ACHN (cell line): ENCODE results near the gene SLAMF7.
A peak's percentile ranks its signal among the peaks of the same experiment; 100 is the strongest.
"Not testable (repeated sequence)": the region's sequence is repeated elsewhere in the genome, so short reads cannot be mapped to it uniquely, and the experiment has no call there.

Experiments
- DNase-seq: peaks from one replicate; pipeline ENCODE4 v3.0.0-alpha.2; 2015
- in situ Hi-C: cut with HindIII; loops from 2 replicates; pipeline ENCODE4 v1.10.0; 2017; ENCODE audit warnings: low sequenced_read_pairs, low pct_ligation_motif_present, low pct_unique_long_range_greater_than_20kb

SLAMF7 gene, protein sequence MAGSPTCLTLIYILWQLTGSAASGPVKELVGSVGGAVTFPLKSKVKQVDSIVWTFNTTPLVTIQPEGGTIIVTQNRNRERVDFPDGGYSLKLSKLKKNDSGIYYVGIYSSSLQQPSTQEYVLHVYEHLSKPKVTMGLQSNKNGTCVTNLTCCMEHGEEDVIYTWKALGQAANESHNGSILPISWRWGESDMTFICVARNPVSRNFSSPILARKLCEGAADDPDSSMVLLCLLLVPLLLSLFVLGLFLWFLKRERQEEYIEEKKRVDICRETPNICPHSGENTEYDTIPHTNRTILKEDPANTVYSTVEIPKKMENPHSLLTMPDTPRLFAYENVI

DNA sequence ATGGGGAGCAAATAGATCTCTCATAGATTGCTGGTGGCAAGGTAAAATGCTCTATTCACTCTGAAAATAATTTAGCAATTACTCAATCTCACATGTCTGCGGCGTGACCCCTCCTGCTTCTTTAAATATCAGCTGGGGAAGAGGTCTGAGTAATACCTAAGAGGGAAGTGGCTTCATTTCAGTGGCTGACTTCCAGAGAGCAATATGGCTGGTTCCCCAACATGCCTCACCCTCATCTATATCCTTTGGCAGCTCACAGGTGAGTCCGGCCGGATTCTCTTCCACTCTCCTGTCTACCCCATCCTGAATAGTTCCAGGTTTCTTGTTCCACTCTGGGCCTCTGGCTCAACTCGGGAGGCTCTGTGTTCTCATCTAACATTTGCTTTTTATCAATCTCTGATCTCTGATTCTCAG is at the start of gene SLAMF7:
SLAMF7 (plus strand) TSS at position 150 of the 414 bp plus-strand sequence; CDS start at position 205, 55 bp downstream.
- in situ Hi-C loops, result no loop called here
- DNase-seq, result no peak

DNA sequence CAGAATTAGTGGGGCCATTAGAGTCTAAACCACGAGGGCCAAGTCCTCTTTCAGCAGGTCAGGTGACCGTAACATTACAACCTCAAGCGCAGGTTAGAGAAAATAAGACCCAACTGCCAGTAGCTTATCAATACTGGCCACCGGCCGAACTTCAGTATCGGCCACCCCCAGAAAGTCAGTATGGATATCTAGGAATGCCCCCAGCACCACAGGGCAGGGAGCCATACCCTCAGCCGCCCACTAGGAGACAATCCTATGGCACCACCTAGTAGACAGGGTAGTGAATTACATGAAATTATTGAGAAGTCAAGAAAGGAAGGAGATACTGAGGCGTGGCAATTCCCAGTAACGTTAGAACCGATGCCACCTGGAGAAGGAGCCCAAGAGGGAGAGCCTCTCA is 46.7 kb upstream of the SLAMF7 start:
- DNase-seq, result peak; percentile 9
- in situ Hi-C loops, result not testable (repeated sequence)

DNA sequence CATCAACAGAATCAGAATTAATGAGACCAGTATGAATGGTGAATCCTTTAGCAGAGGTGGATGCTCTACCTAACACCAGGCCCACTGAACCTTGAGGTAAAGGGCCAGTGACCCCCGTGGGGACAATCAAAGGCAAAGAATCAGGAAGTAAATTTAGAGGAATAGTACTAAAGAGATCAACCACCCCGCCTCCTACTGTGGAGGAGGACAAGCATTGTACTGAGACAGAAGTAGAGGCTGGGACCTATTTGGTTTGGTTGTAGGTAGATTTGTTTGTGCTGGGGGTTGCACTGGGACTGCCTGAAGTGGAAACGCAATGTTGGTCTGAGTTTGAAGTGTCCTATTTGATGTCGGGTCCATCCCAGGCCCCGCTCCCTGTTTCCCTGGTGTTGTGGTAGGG is 36.9 kb upstream of the SLAMF7 start:
- DNase-seq, result no peak

DNA sequence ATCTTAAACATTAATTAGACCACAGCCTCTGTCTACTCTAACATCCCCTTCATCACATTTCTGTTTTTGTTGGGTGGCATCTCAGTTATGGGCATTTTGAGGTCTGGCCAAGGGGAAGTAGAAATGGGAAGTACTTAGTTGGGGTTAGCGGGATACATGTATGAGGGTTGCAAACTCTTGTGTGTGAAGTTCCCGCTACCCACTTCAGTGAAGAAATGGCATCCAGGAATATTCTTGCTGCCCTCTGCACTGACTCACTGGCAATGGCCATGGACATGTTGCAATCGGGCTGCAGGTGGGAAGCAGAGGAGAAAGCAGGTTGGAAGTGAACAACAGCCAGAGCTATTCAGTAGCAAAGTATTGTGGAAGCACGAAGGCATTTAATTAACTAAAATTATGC is 34.8 kb upstream of the SLAMF7 start:
- in situ Hi-C loops, result no loop called here
- DNase-seq, result no peak

More for the DNA sequence above, 36.9 kb upstream of the SLAMF7 start:
- in situ Hi-C loops, result no loop called here

DNA sequence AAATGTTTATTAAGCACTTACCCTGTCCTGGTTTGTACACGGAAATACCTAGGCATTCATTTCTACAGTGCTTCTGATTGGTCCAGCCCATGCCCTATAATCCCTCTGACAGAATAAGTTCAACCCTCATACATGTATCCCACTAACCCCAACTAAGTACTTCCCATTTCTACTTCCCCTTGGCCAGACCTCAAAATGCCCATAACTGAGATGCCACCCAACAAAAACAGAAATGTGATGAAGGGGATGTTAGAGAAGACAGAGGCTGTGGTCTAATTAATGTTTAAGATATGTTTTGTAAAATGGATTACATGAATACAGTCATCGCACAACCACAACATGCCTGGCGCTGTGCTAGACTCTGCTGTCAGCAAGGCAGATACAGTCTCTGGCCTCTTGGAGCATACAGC is 33.8 kb upstream of the SLAMF7 start:
- not testable (repeated sequence) for DNase-seq

DNA sequence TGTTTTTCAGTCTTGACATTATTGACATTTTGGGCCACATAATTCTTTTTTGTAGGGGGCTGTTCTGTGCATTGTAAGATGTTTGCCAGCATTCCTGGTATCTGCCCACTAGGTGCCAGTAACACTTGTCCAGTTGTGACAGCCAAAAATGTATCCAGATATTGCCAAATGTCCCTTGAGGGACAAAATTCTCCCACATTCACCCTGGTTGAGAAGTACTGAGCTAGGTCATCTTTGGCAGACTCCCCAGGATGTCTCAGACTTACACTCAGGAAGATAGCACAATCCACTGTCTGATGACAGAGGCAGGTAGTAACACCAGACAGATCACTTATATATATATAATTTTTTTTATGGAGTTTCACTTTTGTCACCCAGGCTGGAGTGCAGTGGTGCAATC is 33.3 kb upstream of the SLAMF7 start:
- in situ Hi-C loops, result no loop called here
- DNase-seq, result no peak

More for the DNA sequence above, 33.8 kb upstream of the SLAMF7 start:
- in situ Hi-C loops, result not testable (repeated sequence)

DNA sequence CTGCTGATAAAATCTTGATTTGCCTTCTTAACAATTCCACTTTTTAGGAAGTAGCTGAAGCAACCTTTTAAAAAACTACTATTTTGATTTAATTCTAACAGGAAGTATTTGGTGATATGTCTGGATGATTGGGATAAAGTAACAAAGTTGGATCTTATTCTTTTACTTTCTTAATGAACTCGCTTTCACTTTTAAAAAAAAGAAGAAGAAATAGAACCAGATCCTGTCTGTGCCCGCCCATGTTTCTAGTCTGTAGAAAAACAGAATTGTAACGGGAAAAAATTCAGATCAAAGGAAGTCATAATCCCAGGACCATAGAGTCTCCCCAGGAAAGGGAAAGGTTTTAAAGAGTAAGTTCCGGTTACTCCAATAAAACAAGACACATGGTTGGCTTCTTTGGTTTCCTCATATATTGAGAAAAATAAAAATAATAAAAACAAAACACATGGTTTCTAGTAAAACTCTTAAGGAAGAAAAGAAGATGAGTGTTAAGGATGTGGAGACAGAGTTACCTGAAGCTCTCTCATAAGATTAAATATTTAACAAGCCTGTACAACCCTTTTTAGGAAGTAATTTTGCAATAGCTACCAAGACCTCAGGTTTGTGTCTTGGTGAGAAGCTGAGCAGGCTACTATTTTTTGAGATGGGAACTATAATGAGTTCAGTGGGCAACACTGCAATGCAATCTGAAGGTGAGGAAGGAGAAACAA is 32.4 kb upstream of the SLAMF7 start:
- in situ Hi-C loops, result no loop called here
- no peak for DNase-seq

DNA sequence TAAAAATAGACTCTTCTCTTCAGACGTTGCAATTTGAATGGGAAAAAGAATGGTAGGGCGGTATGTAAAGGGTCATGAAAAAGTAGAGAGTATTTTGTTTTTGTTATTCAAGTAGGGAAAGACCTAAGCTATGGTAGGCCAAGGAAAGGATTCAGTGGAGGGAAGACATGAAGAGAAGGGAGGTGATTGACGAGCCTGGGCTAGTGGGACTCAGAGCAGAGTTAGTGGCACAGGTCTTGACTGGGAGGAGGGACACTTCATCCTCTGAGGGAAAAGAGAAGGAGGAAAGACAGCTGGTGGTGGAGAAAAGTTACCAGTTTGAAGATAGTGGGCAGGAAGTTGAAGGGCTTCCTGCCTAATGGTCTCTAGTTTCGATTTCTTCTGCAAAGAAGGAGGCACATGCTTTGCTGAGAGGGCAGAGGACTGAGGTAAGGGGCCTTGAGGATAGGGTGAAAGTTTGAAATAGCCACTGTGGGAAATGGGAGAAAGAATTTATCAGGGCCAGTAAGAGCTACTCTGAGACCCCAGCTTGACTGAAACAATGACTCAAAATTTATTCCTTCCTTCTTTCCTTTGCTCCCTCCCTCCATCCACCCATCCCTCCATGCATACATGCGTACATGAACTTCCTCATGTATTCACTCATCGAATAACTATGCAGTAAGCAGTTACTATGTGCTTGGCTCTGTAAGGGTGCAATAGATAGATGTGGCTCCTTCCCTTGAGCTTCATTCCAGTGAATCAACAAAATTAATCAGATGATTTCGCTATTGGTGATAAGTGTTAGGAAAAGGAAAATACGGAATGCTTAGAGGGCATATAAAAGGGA is 31.6 kb upstream of the SLAMF7 start:
- in situ Hi-C loops, result no loop called here
- no peak for DNase-seq

DNA sequence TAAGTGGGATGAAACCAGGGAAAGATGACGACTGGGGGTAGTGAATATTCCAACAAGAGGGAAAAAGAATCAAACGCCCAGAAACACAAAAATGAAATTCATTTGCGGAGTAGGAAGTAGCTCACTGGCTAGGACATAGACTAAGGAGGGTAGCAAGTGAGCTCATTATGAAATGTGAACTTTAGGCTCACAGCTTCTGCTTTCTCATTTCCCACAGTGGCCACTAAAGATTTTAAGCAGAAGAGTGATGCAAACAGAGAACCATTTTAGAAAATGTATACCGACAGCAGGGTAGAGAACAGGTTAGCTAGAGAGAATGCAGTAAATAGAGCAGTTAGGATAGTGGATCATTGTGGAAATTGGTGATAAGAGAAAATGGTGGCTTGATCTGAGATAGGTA is 30.9 kb upstream of the SLAMF7 start:
- DNase-seq, result no peak
- in situ Hi-C loops, result no loop called here

DNA sequence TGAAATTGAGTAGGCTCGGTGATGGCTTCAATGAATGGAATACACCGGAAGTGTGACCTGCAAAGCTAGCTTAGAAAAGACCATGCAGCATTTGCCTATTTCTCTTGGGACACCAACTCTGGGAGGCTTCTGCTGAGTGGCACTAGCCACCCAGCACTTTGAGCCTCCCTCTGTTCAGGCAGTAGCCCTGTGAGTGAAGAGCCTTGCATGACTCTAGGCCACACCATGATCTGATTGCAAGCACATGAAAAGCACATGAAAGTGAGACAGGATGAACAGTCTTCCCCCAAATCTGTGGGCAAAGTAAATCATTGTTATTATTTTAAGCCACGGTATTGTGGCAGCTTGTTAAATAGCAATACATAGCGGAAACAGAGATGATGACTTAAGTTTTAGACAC is 30.2 kb upstream of the SLAMF7 start:
- DNase-seq, result no peak
- in situ Hi-C loops, result no loop called here

DNA sequence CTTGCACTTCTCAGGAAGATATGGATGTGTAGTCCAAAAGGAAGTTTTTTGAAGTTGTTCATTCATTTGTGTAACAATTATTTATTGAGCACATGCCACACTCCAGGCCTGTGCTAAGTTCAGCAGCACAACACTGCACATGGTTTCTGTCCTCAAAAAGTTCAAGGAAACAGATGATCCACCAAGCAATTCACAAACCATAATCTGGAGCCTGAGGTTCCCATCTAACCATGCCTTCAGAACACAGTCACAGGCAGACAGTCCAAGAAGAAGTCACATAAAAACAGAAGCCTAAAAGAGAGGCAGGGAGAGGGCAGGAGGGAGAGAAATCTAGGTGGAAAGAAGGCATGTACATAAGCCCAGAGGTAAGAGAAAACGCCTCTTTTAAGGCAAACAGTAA is 29.3 kb upstream of the SLAMF7 start:
- DNase-seq, result no peak
- in situ Hi-C loops, result no loop called here

DNA sequence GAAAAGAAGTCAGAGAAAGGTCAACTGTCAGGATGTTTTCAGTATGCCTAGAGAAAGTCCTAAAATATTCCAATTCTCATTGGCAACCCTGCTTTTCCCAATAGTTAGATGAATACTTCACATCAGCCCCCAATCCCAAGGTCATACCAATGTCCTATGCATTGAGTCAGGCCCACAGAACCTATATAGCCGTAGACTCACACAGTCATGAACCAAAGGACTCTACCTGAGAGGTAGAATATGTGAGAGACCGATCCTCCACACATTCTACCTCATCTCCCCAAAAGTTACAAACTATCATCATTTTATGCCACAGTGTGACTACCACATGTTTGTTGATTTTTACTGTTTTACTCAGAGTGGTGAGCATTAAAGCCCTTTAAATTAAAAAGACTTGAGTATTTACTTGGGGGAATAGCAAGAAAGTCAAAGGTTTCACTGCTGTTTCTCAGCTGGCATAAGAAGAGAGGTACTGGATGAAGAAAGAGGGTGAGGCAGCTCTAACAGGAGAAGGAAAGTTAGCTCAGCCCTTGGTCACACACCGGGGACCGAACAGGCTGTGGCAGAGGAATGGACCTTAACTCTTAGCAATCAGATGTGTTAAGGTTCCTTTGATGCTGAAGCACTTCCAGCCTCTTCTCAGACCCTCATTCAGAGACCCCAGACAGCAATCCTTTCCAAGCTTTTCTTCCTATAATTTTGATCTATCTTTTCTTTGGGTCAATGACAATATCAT is 28.4 kb upstream of the SLAMF7 start:
- in situ Hi-C loops, result no loop called here
- DNase-seq, result no peak

DNA sequence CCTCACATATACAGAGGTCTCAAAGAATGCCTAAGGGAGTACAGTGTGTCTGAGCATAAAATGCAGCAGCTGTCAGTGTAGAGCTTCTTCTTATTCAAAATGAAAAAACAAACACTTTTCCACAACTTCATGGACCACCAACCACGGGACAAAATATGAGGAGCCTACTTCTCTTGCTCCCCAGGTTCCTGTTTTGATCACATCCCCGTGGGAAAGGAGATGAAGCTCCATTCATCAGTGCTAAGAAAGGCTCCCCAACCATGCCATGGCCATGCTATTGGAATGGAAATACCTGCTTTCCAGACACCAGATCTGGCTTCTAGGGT is 27.8 kb upstream of the SLAMF7 start:
- no peak for DNase-seq
- in situ Hi-C loops, result no loop called here

DNA sequence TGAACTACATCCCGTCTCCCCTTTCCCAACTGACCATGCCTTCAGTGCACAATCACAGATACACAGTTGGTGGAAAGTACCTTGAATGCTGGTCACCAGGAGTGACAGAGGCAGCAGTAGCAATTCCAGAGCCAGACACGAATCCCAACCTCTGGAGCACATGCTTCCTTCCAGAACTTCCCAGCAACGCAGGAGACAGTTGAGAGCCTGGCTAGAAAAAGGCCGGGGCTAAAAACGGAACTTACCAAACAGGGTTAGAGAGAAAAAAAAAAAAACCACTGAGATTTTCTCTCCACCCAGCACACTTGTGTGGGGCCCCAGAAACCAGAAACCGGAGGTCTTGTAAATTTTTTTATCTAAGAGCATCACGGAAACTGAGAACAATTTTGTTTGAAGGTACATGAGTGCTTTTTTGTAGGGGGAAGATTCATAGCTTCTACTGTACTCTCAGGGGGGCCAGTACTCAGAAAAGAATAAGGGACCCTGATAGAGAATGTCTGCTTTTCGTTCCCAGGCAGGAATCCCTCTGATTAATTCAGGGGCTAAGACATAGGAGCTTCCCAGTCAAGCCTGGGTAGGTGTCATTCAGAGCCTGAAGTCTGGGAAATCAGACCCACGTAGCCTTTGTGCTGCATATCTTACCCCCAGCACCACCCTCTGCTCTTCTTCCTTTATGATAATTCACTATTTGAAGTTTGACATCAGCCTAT is 27.3 kb upstream of the SLAMF7 start, which contains the start of gene CD48:
CD48 (minus strand) TSS at position 221 of the 710 bp plus-strand sequence; CDS start at position 162, 59 bp downstream.
- in situ Hi-C loops, result no loop called here
- no peak for DNase-seq

DNA sequence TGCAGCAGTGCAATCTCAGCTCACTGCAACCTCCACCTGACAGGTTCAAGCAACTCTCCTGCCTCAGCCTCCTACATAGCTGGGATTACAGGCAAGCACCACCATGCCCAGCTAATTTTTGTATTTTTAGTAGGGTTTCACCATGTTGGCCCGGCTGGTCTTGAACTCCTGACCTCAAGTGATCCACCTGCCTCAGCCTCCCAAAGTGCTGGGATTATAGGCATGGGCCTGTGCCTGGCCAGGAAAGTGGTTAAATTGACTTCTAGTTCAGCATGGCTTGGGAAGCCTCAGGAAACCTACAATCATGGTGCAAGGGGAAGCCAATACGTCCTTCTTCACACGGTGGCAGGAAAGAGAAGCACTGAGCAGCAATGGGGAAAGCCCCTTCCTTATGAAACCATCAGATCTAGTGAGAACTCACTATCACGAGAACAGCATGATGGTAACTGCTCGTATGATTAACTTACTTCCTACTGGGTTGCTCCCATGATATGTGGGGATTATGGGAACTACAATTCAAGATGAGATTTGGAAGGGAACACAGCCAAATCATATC is 26.4 kb upstream of the SLAMF7 start:
- in situ Hi-C loops, DNase-seq: not testable (repeated sequence)

DNA sequence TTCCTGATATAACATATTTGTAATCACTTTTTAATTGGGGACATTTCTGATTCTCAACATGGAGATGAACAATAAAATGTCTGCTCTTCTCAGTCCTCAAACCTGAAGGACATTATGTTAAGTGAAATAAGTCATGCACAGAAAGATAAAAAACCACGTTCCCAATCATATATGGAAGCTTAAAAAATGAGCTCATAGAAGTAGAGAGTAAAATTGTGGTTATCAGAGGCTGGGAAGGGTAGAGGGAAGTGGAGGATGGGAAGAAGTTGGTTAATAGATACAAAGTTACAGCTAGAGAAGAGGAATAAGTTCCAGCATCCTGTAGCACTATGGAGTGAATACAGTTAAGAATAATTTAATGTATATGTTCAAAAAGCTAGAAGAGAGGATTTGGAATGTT is 25.9 kb upstream of the SLAMF7 start:
- in situ Hi-C loops, result no loop called here
- DNase-seq, result no peak

DNA sequence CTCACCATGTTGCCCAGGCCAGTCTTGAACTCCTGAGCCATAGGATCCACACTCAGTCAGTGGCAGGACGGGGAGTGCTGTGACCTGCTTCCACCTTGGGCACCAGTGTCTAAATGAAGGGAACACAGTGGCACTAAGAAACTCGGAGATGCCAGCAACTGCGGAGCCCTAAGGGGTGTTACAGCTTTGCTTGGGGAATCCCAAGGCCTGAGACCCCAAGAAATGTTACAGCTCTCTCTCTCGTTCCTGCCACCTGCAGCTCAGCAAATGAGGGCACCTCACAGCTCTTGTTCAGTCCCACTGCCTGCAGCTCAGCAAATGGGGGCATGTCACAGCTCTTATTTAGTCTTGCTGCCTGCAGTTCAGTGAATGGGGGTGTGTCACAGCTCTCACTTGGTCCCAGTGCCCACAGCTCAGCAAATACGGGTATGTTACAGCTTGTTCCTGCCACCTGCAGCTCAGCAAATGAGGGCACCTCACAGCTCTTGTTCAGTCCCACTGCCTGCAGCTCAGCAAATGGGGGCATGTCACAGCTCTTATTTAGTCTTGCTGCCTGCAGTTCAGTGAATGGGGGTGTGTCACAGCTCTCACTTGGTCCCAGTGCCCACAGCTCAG is 24.9 kb upstream of the SLAMF7 start:
- DNase-seq, in situ Hi-C loops: not testable (repeated sequence)
